H1 (cell line): ENCODE data around the gene VPS18. TPM values are rescaled to one million over a fixed set of nuclear protein-coding genes. Genes with fewer than 3 reads are reported as not detected.

ENCODE experiments used
- NRF1 ChIP-seq: IDR thresholded peaks from 2 replicates; pipeline ENCODE4 v1.6.1; 2011; ENCODE audit warnings: mild to moderate bottlenecking, low read depth, low read length, improper control_type of control experiment
- polyA plus RNA-seq, 7 experiments: library from polyadenylated mRNA; depleted of rRNA in 3 of 7; stranded (reverse) in 5 of 7; unstranded in 2 of 7; fragments of >200 nt in 5 of 7; fragments of 200-250 nt in 2 of 7; gene quantifications; 1 replicate in 5 of 7; 2 replicates in 1 of 7; 4 replicates in 1 of 7; pipeline versions ENCODE4 v1.2.1 to v1.2.3, GENCODE V29; 2011 to 2013; ENCODE audit warnings: missing spikeins in 2 of 7, mixed read lengths in 2 of 7
- total RNA-seq: library from RNA; stranded (reverse); fragmentation: NEBNext Ultra II Directional; extraction: Animal tissue kit (Norgen Biotek cat#: 25700); gene quantifications from 2 replicates; pipeline ENCODE4 v1.2.1, GENCODE V29; 2021

VPS18 gene
- total and polyA plus RNA-seq, 2 of the 8 experiments (the other 6 are each of a cell fraction or from before 2014, with no cell fraction given): 28.9 to 32.7 TPM

- TF ChIP-seq NRF1: no peak
Measured at GRCh38 chr15:40877694-40878093, 16.6 kb upstream of the VPS18 start (continued).
